GM19463 (cell line): Measurements from ENCODE around the gene CEP95.
"Not testable (repeated sequence)": the region's sequence is repeated elsewhere in the genome, so short reads cannot be mapped to it uniquely, and the experiment has no call there.

Experiments
- ATAC-seq: cut with Tn5 transposase; IDR thresholded peaks from one replicate; pipeline ENCODE4 v1.9.1; 2021; ENCODE audit warnings: mild to moderate bottlenecking, moderate library complexity; ENCODE audit not compliant: unreplicated experiment

Gene CEP95

DNA sequence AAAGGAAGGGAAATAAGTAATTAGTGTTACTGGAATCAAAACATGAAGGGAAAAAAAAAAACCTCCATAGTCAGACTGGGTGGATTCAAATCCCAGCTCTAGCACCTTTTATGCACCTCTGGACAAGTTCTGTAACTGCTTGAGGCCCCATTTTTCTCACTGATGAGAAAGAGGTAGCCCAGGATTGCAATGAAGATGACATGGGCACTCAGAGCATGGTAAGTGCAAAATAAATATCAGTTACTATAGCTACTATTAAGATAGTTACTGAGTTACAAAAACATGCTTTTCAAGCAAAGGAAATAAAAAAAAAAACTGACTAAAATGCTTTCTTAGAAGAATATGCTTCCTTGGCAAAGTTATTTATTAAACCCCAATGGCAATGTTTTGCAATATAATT lies 58.8 kb downstream of the CEP95 start:
- no peak for ATAC-seq

DNA sequence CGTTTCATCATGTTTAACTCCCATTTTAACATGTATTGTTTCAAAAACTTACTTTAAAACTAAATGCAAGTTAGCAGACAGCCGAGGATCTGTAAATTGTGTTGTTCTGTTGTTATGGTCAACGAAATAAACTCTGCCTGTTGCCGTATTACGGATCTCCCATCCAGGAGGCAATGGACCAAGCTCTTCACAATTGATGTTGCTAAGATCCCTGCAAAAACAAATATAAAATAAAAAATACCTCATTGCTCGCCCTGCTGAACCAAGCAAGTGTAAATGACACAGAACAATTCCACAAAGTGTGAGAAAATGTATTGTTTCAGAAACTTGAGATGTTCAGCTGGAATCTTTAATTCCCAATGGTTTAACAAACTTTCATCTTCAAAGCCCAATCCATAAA lies 65.0 kb downstream of the CEP95 start:
- ATAC-seq = no peak

DNA sequence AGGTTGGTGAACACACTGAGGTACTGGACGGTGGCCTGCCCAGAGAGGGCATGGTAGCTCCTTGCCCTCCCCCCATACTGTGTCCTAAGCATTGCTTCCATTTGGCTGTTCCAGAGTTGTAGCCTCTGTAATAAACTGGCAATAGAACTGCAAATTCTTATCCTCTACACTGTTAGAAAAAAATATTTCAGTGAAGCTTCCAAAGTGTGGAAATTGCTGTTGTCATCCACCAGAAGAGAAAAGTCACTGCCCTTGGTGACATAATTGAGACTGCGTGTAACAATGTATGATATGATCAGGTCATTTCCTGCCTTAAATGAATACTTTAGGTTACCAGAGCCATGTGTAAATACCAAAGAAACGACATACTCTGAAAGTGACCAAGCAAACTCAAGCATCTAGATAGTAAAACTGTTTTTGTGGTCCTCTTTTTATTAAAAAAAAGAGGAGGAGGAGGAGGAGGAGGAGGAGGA lies 65.9 kb downstream of the CEP95 start:
- no peak for ATAC-seq

DNA sequence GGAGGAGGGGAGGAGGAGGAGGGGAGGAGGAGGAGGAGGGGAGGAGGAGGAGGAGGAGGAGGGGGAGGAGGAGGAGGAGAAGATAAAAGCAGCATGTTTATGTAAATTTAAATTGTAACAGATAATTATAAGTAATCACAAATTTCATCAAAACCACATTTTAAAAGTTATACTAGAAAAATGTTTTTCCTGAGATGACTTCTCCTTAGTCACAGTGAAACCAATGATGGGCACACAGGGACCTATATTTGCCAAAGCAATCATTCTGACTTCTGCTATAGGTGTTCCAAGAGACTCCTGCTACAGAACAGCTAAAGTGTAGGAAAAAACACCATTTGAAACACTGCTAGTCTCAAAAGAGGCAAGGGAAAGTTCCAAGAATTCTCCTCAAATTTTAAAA lies 66.4 kb downstream of the CEP95 start:
- no peak for ATAC-seq

DNA sequence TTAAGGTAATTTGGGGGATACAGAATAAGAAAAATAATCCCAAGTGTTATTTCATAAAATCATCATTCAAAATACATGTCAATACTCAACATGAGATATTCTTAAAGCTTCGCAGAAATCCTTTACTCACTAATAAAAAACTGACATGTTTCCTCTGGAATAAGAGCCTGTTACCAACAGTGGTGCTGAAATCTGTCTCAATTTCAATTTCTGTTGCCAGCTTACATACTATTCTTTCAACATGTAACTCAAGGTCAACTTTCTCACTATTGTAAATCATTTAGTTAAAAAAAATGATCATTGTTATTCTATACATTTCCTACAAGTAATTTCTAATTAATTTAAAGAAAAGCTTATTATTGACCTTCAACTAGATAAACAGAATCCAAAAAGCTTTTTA lies 67.9 kb downstream of the CEP95 start:
- no peak for ATAC-seq

DNA sequence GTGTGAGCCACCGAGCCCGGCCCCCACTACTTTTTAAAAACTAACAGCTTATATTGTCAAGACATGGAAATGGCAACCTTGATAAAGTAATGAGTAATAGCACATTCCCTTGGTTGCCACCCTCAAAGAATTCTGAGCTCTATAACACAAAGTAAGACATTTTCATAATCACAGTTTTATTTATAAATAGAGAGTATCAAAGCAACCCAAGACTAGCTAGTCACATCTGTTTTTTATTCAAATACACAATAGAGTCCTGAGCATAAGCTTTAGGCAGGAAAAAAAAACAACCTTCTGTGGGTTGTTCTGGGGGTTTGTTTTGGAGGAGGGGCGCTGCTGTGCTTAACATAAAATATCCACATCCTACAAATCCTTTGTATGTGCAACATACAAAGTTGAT lies 68.7 kb downstream of the CEP95 start:
- ATAC-seq = no peak

DNA sequence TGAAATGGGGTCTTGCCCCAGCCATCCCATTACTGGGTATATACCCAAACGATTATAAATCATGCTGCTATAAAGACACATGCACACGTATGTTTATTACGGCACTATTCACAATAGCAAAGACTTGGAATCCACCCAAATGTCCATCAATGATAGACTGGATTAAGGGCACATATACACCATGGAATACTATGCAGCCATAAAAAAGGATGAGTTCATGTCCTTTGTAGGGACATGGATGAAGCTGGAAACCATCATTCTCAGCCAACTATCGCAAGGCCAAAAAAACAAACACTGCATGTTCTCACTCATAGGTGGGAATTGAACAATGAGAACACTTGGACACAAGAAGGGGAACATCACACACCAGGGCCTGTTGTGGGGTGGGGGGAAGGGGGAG lies 70.2 kb downstream of the CEP95 start:
- not testable (repeated sequence) for ATAC-seq

DNA sequence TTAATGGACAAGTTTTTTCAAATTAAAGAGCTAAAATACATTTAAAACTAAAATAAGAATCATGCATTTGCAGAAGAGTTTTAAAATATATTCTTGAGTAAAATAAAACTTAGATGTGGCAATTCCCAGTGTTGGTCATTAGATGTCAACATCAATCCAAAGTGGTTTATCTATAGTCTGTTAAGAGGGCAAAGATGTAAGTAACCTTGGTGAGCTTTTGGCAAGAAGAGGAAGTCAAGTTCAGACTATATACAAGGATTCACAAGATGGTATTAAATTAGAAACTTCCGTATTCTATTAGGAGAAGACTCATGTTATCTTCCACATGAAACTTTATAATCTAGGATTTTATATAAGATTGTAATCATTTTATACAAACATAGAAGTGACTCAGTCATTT lies 73.1 kb downstream of the CEP95 start:
- ATAC-seq = no peak

DNA sequence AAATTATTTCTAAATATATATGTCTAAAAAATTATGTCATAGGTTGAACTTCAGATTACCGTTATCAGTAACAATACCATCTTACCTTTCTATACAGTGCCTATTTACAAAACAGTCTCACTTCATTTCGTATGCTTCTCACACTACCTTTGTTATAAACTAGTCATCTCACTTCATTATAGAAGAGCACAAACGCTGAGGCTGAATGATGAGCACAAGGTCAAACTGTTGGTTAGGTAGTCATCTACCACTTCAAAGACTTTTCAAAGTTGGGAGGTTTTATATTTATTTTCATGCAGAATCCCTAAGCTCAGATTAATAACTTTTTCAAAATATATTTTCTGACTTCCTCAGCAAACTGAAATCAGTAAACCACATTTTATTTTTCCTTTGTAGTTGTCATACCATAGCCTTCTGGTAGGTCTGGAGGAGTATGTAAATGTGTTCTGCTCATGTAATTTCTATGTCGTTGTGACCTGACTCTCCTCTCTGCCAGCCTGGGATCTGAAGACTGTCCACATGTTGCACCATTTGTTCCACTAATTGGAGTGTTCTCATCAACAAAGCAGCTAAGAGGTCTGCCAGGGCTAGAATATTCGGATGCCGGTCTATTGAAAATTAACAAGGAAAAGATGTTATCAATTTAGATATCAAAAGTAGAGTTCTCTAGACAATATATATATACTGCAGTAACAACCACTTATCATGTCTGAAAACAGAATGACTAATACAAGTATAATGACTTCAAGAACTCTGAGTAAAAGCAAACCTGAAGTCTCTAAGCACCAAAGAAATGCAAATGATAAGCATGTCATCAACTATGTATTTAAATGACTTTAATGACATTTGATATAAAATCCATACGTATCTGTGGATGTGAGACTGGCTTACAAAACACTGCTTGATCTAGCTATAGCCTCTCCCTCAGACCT lies 73.9 kb downstream of the CEP95 start:
- ATAC-seq = no peak

DNA sequence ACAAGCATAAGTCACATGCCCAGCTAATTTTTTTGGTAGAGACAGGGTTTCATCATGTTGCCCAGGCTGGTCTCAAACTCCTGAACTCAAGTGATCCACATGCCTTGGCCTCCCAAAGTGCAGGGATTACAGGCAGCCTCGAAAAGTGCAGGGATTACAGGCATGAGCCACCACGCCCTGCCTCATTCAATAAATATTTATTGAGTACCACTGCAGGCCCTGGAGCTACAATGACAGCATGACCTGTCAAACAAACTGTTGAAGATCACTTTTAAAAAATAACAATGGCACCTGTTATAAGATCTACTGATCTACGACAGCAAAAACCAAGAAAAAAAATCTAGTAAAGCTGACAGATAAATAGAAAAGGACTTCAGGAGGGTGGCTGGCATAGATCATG lies 76.3 kb downstream of the CEP95 start:
- no peak for ATAC-seq

DNA sequence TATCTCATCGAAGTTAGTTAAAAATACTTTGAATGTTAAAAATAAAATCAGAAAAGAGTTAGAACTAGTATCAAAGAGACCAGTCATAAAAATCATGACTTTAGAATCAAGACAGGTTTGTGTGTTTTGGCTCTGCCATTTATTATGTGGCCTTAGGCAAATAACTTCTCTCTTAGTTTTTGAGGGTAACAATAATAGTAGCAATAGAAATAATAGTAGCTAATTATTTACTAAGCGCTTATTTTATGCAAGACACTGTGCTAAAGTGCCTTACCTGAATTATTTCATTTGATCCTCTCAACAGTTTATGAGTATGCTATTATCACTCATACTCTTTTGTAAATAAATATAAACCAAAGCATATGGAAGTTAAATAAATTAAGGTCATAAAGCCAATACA lies 78.4 kb downstream of the CEP95 start:
- no peak for ATAC-seq
